Activated CD4-positive, alpha-beta T cell treated with anti-CD3 and anti-CD28 coated beads, Interleukin-2, amount 10 ng/mL, durations not matched to agents 7 days and 5 days (primary cell): ENCODE data around the gene CAPZB. TPM values are rescaled to one million over a fixed set of nuclear protein-coding genes. Genes with fewer than 3 reads are reported as not detected.
A peak's percentile ranks its signal among the peaks of the same experiment; 100 is the strongest.

Source experiments
- CTCF ChIA-PET: fragments of 350-600 bp; sonication (Branson Sonifier 250); formaldehyde crosslinking; loops from one replicate; lab custom pipeline; 2021; ENCODE audit warnings: antibody characterized with exemption; lab: Charles Lee
- POLR2A ChIA-PET: fragments of 350-600 bp; sonication (Branson Sonifier 250); formaldehyde crosslinking; loops from one replicate; lab custom pipeline; 2021; ENCODE audit warnings: antibody characterized with exemption; lab: Charles Lee
- DNase-seq: peaks from one replicate; pipeline ENCODE4 v3.0.0-alpha.2; 2020
- H3K27ac Mint-ChIP-seq: one replicate; pipeline ENCODE4 v1.8.0; 2021; ENCODE audit warnings: mild to moderate bottlenecking, moderate library complexity, mixed read lengths
- H3K27me3 Mint-ChIP-seq: one replicate; pipeline ENCODE4 v1.8.0; 2021; ENCODE audit warnings: mixed read lengths
- H3K36me3 Mint-ChIP-seq: one replicate; pipeline ENCODE4 v1.8.0; 2021; ENCODE audit warnings: low read depth, mixed read lengths
- H3K4me1 Mint-ChIP-seq: one replicate; pipeline ENCODE4 v1.8.0; 2021; ENCODE audit warnings: mixed read lengths
- H3K4me3 Mint-ChIP-seq: one replicate; pipeline ENCODE4 v1.8.0; 2021; ENCODE audit warnings: mild to moderate bottlenecking, moderate library complexity, mixed read lengths
- H3K9me3 Mint-ChIP-seq: one replicate; pipeline ENCODE4 v1.8.0; 2021; ENCODE audit warnings: mixed read lengths
- total RNA-seq, 2 experiments: library from RNA; stranded (reverse); gene quantifications; one replicate each; pipeline ENCODE4 v1.2.3, GENCODE V29; 2021

Gene CAPZB
- total RNA-seq, 2 experiments from 2014 or later, result 529 to 567 TPM

DNA sequence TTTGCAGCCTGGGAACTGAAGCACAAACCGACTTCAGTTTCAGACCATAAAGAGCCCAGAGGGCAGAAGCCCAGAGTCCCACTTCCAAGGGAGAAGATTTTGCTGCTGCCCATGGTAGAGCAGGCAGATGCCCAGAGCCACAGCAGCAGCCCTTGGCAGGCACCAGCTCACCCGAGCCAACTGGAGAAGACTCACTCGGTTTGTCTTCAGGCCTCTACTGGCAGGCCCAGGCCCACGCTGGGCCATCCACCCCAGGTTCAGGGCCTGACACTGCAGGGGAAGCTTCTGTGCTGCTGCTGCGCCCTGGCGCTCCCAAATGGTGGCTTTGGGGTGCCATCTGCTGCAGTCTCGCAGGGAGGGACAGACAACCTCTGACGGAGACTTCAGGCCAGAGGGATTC is 139.9 kb downstream of the CAPZB start:
- H3K4me1 Mint-ChIP-seq, result peaks cover 4% of the 10 kb centered on the region
- H3K27me3 Mint-ChIP-seq, result no peaks in the 10 kb centered on the region
- CTCF ChIA-PET, result no interaction called here
- no peak overlapping the region for H3K27ac Mint-ChIP-seq
- DNase-seq, result no peak
- no peak overlapping the region for H3K4me3 Mint-ChIP-seq
- POLR2A ChIA-PET, result no interaction called here
- no peaks in the 10 kb centered on the region for H3K9me3 Mint-ChIP-seq
- peaks cover 28% of the 10 kb centered on the region for H3K36me3 Mint-ChIP-seq

DNA sequence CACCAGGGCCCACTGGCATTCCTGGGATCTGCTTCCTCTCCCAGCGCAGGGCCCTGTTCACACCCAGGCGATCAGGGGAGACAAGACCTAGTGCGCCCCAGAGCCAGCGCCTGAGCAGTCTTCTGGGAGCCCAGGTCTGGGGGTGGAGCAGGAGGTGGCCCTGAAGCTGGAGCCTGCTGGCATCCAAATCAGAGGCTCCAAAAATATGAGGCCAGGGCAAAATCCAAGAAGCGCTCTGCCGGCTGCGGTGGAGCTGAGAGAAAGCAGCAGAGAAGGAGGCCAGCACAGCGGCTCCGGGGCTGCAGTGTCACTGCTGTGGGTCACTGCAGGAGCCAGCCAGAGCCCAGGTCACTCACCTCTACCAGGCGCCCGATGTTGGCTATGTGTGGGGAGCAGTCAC is 140.5 kb downstream of the CAPZB start:
- Mint-ChIP-seq H3K4me1 (peaks cover 4% of the 10 kb centered on the region), H3K4me3 (no peak overlapping the region), H3K27ac (no peak overlapping the region), H3K27me3 (no peaks in the 10 kb centered on the region), H3K36me3 (peaks cover 27% of the 10 kb centered on the region), H3K9me3 (no peaks in the 10 kb centered on the region)
- ChIA-PET POLR2A (no interaction called here), CTCF (interaction anchor here (0.9 to 1.1 kb wide), 2 partner anchors 13 to 299 kb away, joined by 3 read pairs; partner anchors contain the start of gene NBL1)
- no peak for DNase-seq

DNA sequence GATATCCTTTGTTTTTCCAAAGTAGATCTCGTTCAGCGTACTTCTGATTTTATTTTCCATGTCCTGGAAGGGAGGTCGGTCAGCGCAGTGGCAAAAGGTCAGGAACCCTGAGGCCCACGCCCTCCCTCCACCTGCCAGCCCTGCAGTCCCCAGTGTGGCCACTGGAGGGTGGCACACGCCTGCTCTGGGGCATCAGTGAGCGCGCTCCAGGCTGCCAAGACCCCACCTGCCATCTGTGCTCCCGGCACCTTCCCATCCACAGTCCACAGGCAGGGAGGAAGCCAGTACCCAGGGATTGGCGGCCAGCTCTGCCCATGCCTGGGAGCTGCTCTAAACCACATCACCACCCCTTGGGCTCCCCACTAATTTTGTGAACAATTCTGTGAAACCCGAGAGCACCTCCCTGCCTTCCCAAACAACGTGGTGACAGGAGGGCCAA is 140.9 kb downstream of the CAPZB start:
- POLR2A ChIA-PET, result no interaction called here
- H3K27ac Mint-ChIP-seq, result no peak overlapping the region

DNA sequence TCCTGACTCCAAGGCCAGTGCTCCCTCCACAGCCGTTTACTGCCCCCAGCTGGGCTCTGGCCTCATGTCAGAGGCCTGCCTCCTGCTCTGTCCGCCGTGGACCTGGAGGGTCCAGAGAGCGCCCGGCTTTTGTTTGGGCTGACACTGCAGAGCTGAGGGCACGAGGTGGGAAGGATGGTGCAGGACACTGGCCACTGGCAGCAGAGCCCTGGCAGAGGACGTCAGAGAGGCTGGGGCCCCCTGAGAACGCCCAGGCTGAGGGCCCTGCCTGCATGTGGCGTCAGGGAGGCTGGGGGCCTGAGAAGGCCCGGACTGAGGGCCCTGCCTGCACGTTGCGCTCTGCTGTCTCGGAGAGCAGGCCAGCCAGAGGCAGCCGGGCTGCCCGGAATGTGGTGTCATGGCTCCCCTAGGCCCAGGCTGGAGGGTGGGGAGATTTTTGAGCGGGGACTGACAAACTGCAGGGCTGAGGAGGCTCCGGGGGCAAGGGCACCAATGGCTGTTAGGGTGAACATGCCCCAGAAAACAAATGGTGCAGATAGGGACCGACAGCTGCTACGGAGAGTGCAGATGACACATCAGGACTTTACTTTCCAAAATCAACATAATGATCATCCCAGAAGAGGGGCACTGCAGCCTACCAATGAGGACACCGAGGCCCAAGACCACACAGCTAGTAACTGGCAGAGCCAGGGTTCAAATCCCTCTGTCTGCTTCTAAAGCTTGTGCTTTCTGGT is 141.6 kb downstream of the CAPZB start:
- H3K36me3 Mint-ChIP-seq, result peaks cover 27% of the 10 kb centered on the region
- POLR2A ChIA-PET, result no interaction called here

More for the DNA sequence above, 140.9 kb downstream of the CAPZB start:
- Mint-ChIP-seq H3K36me3 (peaks cover 26% of the 10 kb centered on the region), H3K4me3 (no peak overlapping the region), H3K4me1 (peaks cover 4% of the 10 kb centered on the region), H3K27me3 (no peaks in the 10 kb centered on the region), H3K9me3 (no peaks in the 10 kb centered on the region)
- DNase-seq, result peak; percentile 44
- CTCF ChIA-PET, result interaction anchor here (0.6 to 1.7 kb wide), 6 partner anchors 11 to 299 kb away, joined by 3 to 4 read pairs (median 3); partner anchors contain the start of gene NBL1

DNA sequence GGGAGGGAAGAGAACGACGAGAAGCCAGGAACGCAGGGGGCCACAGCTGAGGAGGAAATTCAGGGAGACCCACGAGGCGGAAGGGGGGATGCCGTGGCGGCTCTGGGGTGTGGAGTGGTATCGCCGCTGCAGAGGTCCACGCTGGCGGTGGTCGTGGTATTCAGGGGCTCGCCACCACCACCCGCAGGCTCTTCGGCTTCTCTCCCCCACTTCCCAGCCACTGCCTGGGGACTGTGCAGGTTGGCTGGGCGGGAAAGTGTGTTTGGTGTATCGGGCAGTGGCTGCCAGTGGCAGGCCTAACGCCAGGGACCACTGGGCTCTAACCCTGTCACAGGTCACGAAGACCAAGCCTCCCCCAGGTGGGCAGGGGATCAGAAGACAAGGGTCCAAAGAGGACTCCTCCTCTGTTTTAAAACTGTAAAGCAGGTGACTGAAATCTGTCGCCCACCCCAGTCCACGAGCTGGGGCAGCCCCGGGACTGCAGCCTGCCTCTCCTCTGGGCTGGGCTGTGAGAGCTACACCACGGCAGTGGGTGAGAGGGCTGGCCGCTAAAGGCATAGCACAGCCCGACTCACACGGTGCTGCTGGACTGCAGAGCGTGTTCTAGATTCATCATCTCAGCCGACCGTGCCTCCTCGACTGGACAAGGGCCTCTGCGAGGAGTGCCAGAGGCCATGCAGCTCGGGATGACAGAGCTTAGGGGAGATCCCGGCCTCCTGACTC is 142.3 kb downstream of the CAPZB start:
- Mint-ChIP-seq H3K4me3 (no peak overlapping the region), H3K27ac (no peak overlapping the region), H3K4me1 (peaks cover 4% of the 10 kb centered on the region), H3K27me3 (no peaks in the 10 kb centered on the region), H3K36me3 (peaks cover 31% of the 10 kb centered on the region), H3K9me3 (no peaks in the 10 kb centered on the region)
- DNase-seq, result no peak
- ChIA-PET CTCF (interaction anchor here (0.6 to 1.7 kb wide), 8 partner anchors 13 to 308 kb away, joined by 3 to 4 read pairs (median 3); no protein-coding TSS in a partner anchor), POLR2A (no interaction called here)

More for the DNA sequence above, 141.6 kb downstream of the CAPZB start:
- DNase-seq, result no peak
- H3K9me3 Mint-ChIP-seq, result no peaks in the 10 kb centered on the region
- CTCF ChIA-PET, result interaction anchor here (0.6 to 1.7 kb wide), 10 partner anchors 12 to 307 kb away, joined by 3 to 4 read pairs (median 3); partner anchors contain the start of gene NBL1
- peaks cover 4% of the 10 kb centered on the region for H3K4me1 Mint-ChIP-seq
- H3K27me3 Mint-ChIP-seq, result no peaks in the 10 kb centered on the region
- no peak overlapping the region for H3K27ac Mint-ChIP-seq
- no peak overlapping the region for H3K4me3 Mint-ChIP-seq

DNA sequence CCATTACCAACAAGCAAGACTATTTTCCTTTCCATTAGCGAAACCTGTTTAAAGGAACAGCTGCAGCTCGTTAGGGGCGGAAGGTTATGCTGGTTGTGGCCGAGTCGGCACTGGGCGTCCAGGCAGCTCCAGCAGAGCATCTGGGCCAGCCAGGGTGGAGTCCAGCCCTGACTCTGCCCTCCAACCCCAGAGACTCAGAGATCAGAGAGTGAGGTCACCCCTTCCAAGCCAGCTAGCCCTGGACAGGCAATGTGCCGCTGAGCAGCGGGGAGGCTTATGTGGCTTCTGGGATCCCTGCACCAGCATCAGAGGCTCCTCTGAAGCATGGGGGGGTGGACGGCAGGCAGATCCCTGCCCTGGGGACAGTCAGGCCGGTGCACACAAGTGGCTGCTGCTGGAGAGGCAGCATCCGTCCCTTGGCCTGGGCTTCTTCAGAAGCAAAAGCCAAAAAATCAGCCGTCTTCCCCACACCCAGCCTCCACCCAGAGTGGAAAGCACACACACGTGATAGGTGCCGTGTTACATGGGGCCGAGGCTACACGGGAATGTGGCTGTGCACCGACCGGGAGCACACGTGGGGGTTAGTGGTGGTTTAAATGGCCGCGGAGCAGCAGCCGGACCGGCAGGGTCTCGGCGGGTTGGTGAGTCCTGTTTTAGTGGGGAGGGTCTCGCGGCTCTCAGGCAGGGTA is 143.1 kb downstream of the CAPZB start:
- Mint-ChIP-seq H3K27me3 (no peaks in the 10 kb centered on the region), H3K4me3 (no peak overlapping the region), H3K36me3 (peaks cover 33% of the 10 kb centered on the region), H3K9me3 (no peaks in the 10 kb centered on the region), H3K27ac (no peak overlapping the region), H3K4me1 (peaks cover 4% of the 10 kb centered on the region)
- ChIA-PET POLR2A (interaction anchor here (0.5 to 0.6 kb wide), 2 partner anchors 9 to 162 kb away, joined by 4 to 10 read pairs; no protein-coding TSS in a partner anchor), CTCF (interaction anchor here (0.6 to 1.4 kb wide), 7 partner anchors 9 to 312 kb away, joined by 3 to 5 read pairs (median 3); no protein-coding TSS in a partner anchor)
- DNase-seq, result no peak

DNA sequence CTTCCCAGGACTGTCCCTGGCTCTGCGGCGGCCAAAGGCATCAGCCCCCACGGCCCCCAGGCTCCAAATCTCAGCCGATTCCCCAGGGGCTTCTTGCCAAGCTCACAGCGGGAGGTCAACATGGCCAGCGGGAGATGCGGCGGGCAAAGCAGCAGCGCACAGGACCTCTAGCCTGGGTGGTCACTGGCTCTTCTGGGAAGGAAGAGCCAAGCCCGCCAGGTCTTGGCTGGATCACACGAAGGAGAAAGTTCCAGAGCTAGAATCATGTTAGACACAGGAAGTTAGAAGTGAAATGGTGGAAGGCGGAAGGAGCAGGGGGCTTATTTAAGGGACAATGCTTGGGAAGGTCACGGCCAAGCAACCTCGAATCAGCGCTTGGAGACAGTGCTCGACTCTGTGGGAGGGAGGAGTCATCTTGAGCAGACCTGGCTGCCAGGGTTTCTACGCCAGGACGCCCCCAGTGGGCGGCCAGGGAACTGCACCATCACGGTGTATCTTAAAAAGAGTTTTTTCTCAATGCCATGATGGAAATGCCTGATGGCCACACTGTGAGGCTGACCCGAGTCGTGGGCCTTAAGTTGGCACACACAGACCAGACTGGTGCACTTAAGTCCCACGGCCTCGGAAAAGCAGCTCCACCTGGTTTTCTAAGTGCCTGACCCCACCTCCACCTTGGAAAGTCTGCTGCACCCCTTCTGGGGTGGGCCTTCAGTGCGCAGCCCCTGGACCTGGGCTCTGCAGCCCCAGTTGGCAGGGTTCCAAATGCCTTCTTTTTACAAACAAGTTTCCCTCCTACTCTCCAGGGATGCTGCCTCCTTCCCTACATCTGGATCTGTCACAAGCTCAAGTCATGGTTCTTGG is 143.9 kb downstream of the CAPZB start:
- no peaks in the 10 kb centered on the region for H3K9me3 Mint-ChIP-seq
- ChIA-PET CTCF (interaction anchor here (0.6 to 1.3 kb wide), 6 partner anchors 8 to 482 kb away, joined by 3 to 5 read pairs (median 3); no protein-coding TSS in a partner anchor), POLR2A (interaction anchor here (0.6 kb wide), 1 partner anchor 163 kb away, joined by 4 read pairs; no protein-coding TSS in a partner anchor)
- no peaks in the 10 kb centered on the region for H3K27me3 Mint-ChIP-seq
- DNase-seq, result peak; percentile 76
- H3K4me1 Mint-ChIP-seq, result peaks cover 4% of the 10 kb centered on the region
- no peak overlapping the region for H3K27ac Mint-ChIP-seq
- peaks cover 33% of the 10 kb centered on the region for H3K36me3 Mint-ChIP-seq
- H3K4me3 Mint-ChIP-seq, result no peak overlapping the region

DNA sequence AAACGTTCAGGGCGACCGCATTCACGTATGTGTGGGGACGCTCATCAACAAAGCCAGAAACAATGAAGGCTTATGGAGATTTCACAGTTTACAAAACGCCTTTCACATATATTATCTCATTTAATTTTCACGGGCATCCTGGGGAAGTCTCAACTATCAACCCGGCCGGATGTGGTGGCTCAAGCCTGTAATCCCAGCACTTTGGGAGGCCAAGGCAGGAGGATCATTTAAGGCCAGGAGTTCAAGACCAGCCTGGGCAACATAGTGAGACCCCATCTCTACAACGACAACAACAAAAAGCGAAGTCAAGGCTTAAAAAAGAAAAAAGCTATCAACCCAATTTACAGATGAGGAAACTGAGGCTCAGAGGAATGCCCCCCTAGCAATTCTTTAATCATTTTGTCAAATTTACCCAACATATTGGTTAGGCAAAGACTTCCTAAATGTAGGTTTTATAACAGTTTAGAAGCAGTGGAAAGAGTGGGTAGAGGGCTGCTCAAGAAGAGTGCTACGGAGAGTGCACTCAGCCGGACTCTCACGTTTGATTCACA is 144.9 kb downstream of the CAPZB start:
- DNase-seq, result no peak
- H3K4me1 Mint-ChIP-seq, result peaks cover 4% of the 10 kb centered on the region
- no peaks in the 10 kb centered on the region for H3K9me3 Mint-ChIP-seq
- H3K27me3 Mint-ChIP-seq, result no peaks in the 10 kb centered on the region
- ChIA-PET CTCF (interaction anchor here (1.0 to 1.3 kb wide), 2 partner anchors 10 to 242 kb away, joined by 3 read pairs; no protein-coding TSS in a partner anchor), POLR2A (no interaction called here)
- H3K36me3 Mint-ChIP-seq, result peaks cover 34% of the 10 kb centered on the region
- H3K4me3 Mint-ChIP-seq, result no peak overlapping the region
- peak overlapping the region; percentile 19 for H3K27ac Mint-ChIP-seq

DNA sequence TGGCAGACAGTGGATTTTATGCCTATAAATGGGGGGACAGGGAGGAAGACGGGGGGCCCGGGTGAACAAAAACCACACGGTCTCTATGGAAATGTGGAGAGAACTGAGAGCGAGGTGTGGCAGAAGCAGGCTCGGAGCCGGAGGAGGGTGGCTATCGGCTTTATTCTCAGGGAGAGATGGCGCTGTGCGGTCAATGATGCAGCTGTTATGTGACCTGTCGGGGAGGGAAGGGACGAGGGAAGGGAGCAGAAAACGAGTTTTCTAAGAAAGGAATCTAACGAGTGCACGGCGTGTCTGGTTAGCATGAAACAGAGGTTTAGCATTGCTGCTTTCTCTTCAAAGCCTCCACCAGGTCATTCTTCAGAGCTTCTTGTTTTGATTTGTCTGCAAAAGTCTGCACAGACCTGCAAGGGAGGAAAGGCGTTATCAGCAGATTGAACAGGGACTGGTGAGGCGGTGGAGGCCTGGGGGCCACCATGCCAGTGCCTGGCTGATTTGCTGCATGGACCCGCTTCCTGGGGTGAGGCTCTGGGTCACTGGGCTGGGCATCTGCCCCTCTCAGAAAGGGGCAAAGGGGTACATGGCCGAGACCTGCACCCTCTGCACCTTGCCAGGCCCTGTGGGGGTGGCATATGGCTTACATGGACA is 146.0 kb downstream of the CAPZB start:
- peak overlapping the region; percentile 41 for H3K27ac Mint-ChIP-seq
- H3K9me3 Mint-ChIP-seq, result no peaks in the 10 kb centered on the region
- H3K4me1 Mint-ChIP-seq, result peaks cover 4% of the 10 kb centered on the region
- H3K27me3 Mint-ChIP-seq, result no peaks in the 10 kb centered on the region
- ChIA-PET CTCF (no interaction called here), POLR2A (no interaction called here)
- H3K4me3 Mint-ChIP-seq, result no peak overlapping the region
- no peak for DNase-seq
- H3K36me3 Mint-ChIP-seq, result peaks cover 32% of the 10 kb centered on the region

DNA sequence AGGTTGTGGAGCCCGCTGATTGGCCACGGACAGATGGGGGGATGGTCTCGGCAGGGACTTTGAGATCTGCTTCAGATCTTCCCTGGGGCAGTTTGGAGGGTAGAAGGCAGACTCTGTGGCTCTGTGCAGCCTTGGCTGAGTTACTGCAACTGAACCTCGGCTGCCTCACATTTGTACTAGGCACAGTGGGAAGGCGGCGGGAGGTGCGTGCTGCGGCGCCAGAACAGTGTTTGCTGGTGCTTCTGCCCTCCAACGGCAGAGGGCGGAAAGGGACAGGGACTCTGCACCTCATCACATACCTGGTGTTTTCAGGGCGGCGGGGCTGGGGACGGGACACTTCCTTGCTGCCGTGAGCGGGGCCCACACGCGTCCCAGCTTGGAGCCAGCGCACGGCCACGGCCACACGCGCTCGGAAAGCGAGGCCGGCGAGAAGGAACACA is 147.0 kb downstream of the CAPZB start:
- no peaks in the 10 kb centered on the region for H3K9me3 Mint-ChIP-seq
- no peak overlapping the region for H3K27ac Mint-ChIP-seq
- ChIA-PET POLR2A (no interaction called here), CTCF (interaction anchor here (1.2 kb wide), 1 partner anchor 16 kb away, joined by 3 read pairs; no protein-coding TSS in a partner anchor)
- peaks cover 4% of the 10 kb centered on the region for H3K4me1 Mint-ChIP-seq
- no peak overlapping the region for H3K4me3 Mint-ChIP-seq
- H3K27me3 Mint-ChIP-seq, result no peaks in the 10 kb centered on the region
- DNase-seq, result no peak
- peaks cover 31% of the 10 kb centered on the region for H3K36me3 Mint-ChIP-seq

DNA sequence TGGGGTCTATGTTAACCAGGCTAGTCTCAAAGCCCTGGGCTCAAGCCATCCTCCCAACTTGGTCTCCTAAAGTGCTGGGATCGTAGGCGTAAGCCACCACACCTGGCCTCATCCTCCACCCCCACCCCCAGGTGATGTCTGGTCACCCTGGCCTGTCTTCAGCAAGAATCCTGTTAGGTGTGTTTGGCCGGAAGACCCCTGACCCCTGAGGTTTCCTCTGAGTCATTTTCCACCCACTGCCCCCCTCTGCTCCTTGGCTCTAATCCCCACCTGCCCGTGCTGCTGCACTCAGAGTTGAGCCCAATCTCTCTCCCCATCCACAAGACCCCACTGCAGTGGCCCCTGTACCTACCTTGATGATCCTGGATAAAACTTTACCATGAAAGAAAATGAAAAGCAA is 148.1 kb downstream of the CAPZB start:
- H3K9me3 Mint-ChIP-seq, result no peaks in the 10 kb centered on the region
- no peaks in the 10 kb centered on the region for H3K27me3 Mint-ChIP-seq
- H3K4me1 Mint-ChIP-seq, result peaks cover 4% of the 10 kb centered on the region
- ChIA-PET CTCF (no interaction called here), POLR2A (no interaction called here)
- no peak overlapping the region for H3K27ac Mint-ChIP-seq
- H3K4me3 Mint-ChIP-seq, result no peak overlapping the region
- no peak for DNase-seq
- peaks cover 26% of the 10 kb centered on the region for H3K36me3 Mint-ChIP-seq
